Liver (tissue), 9 donors: ENCODE results near the gene PRIMPOL. TPM values are rescaled to one million over a fixed set of nuclear protein-coding genes. Genes with fewer than 3 reads are reported as not detected.

Source experiments
- DNase-seq: peaks from one replicate; pipeline ENCODE4 v3.0.0-alpha.2; 2017; ENCODE audit warnings: low spot score
- H3K27ac ChIP-seq, 2 donors: one replicate each; pipeline ENCODE4 v1.7.0; 2013; ENCODE audit warnings: inconsistent platforms in 2 of 2, low read length in 2 of 2, control low read depth in 1 of 2, low read depth in 1 of 2, mild to moderate bottlenecking in 1 of 2
- H3K27me3 ChIP-seq, 4 donors: one replicate each; pipeline versions ENCODE4 v1.6.1 to v1.7.0; 2013; ENCODE audit warnings: low read length in 3 of 4, inconsistent platforms in 1 of 4, mild to moderate bottlenecking in 1 of 4, moderate library complexity in 1 of 4; ENCODE audit not compliant: control insufficient read depth in 4 of 4, insufficient read depth in 4 of 4
- H3K36me3 ChIP-seq, 4 donors: one replicate each; pipeline versions ENCODE4 v1.6.1 to v1.7.0; 2013; ENCODE audit warnings: low read length in 3 of 4, mild to moderate bottlenecking in 3 of 4, low read depth in 1 of 4, moderate library complexity in 1 of 4; ENCODE audit not compliant: control insufficient read depth in 4 of 4, insufficient read depth in 3 of 4
- H3K4me1 ChIP-seq, 4 donors: one replicate each; pipeline versions ENCODE4 v1.6.1 to v1.7.0; 2013; ENCODE audit warnings: low read length in 3 of 4, mild to moderate bottlenecking in 3 of 4, moderate library complexity in 1 of 4; ENCODE audit not compliant: control insufficient read depth in 4 of 4, insufficient read depth in 4 of 4
- H3K4me3 ChIP-seq, 3 donors: one replicate each; pipeline versions ENCODE4 v1.6.1 to v1.7.0; 2013; ENCODE audit warnings: low read length in 3 of 3, control low read depth in 1 of 3, low read depth in 1 of 3, mild to moderate bottlenecking in 1 of 3
- H3K9ac ChIP-seq, 2 donors: one replicate each; pipeline ENCODE4 v1.7.0; 2013; ENCODE audit warnings: low read length in 2 of 2, mild to moderate bottlenecking in 2 of 2, moderate library complexity in 2 of 2, control low read depth in 1 of 2, low read depth in 1 of 2
- H3K9me3 ChIP-seq, 4 donors: one replicate each; pipeline versions ENCODE4 v1.6.1 to v1.7.0; 2013; ENCODE audit warnings: low read length in 3 of 4; ENCODE audit not compliant: control insufficient read depth in 4 of 4
- EGR1 ChIP-seq, 2 donors: IDR thresholded peaks; 2 replicates each; pipeline ENCODE4 v1.6.1; 2016 to 2018; ENCODE audit warnings: antibody characterized with exemption in 2 of 2, low read depth in 2 of 2
- FOXA1 ChIP-seq: IDR thresholded peaks from 2 replicates; pipeline ENCODE4 v1.6.1; 2016; ENCODE audit warnings: antibody characterized with exemption
- FOXA2 ChIP-seq: IDR thresholded peaks from 2 replicates; pipeline ENCODE4 v1.6.1; 2016; ENCODE audit warnings: antibody characterized with exemption
- GABPA ChIP-seq, 2 donors: IDR thresholded peaks in 1 of 2; conservative IDR thresholded peaks in 1 of 2; 2 replicates each; pipeline ENCODE4 v1.6.1; 2016; ENCODE audit warnings: antibody characterized with exemption in 2 of 2, mild to moderate bottlenecking in 1 of 2, moderate library complexity in 1 of 2
- HNF4A ChIP-seq, 2 donors: conservative IDR thresholded peaks; 2 replicates each; pipeline ENCODE4 v1.6.1; 2016; ENCODE audit warnings: antibody characterized with exemption in 2 of 2, mild to moderate bottlenecking in 2 of 2
- HNF4G ChIP-seq: IDR thresholded peaks from 2 replicates; pipeline ENCODE4 v1.6.1; 2016; ENCODE audit warnings: antibody characterized with exemption
- JUND ChIP-seq, 2 donors: IDR thresholded peaks; 2 replicates each; pipeline ENCODE4 v1.6.1; 2016; ENCODE audit warnings: antibody characterized with exemption in 2 of 2
- NR2F2 ChIP-seq: IDR thresholded peaks from 2 replicates; pipeline ENCODE4 v1.6.1; 2016; ENCODE audit warnings: antibody characterized with exemption
- RAD21 ChIP-seq, 2 donors: IDR thresholded peaks; 2 replicates each; pipeline ENCODE4 v1.6.1; 2016; ENCODE audit warnings: antibody characterized with exemption in 2 of 2, mild to moderate bottlenecking in 2 of 2
- RXRA ChIP-seq, 2 donors: IDR thresholded peaks; 2 replicates each; pipeline ENCODE4 v1.6.1; 2017 to 2018; ENCODE audit warnings: antibody characterized with exemption in 2 of 2, mild to moderate bottlenecking in 1 of 2
- SP1 ChIP-seq: IDR thresholded peaks from 2 replicates; pipeline ENCODE4 v1.6.1; 2018; ENCODE audit warnings: antibody characterized with exemption, mild to moderate bottlenecking
- TAF1 ChIP-seq: conservative IDR thresholded peaks from 2 replicates; pipeline ENCODE4 v1.6.1; 2016; ENCODE audit warnings: antibody characterized with exemption, mild to moderate bottlenecking
- YY1 ChIP-seq: IDR thresholded peaks from 2 replicates; pipeline ENCODE4 v1.6.1; 2016; ENCODE audit warnings: antibody characterized with exemption, mild to moderate bottlenecking
- WGBS: extraction: QIAGEN DNeasy Blood & Tissue Kit; methylation state at CpG from one replicate; pipeline ENCODE4 v1.1.7; 2013; 5-methylcytosine and 5-hydroxymethylcytosine counted together
- polyA plus RNA-seq, 2 donors: library from polyadenylated mRNA; stranded (reverse) in 1 of 2; unstranded in 1 of 2; fragments of 200-250 nt in 1 of 2; fragments of >200 nt in 1 of 2; fragmentation: Nextera tagmentation in 1 of 2; extraction: Ambion mirVana in 1 of 2; gene quantifications; one replicate each; pipeline versions ENCODE4 v1.2.1 to v1.2.3, GENCODE V29; 2013 to 2015
- total RNA-seq, 2 donors: library from RNA; depleted of rRNA; stranded (reverse); fragments of >200 nt; gene quantifications; one replicate each; pipeline ENCODE4 v1.2.3, GENCODE V29; 2014
- TF ChIP-seq, protein P1 (sequence below): IDR thresholded peaks from 2 replicates; pipeline ENCODE4 v1.6.1; 2016; ENCODE audit warnings: antibody characterized with exemption, mild to moderate bottlenecking
- TF ChIP-seq, protein P2 (sequence below): IDR thresholded peaks from 2 replicates; pipeline ENCODE4 v1.6.1; 2016; ENCODE audit warnings: antibody characterized with exemption
- TF ChIP-seq, protein P3 (sequence below): IDR thresholded peaks from 2 replicates; pipeline ENCODE4 v1.6.1; 2016; ENCODE audit warnings: antibody characterized with exemption
- TF ChIP-seq, protein P4 (sequence below): IDR thresholded peaks from 2 replicates; pipeline ENCODE4 v1.6.1; 2016; ENCODE audit warnings: antibody characterized with exemption
- TF ChIP-seq, protein P5 (sequence below): fragments of 150-350 bp; IDR thresholded peaks from 2 replicates; pipeline ENCODE4 v1.5.1; 2017; ENCODE audit warnings: improper control_type of control experiment, low read depth, low read length; ENCODE audit not compliant: missing input control
- donor health status: healthy.
- donor health status: healthy.
- donor health status: healthy.
- donor health status: healthy.
- donor health status: healthy.

PRIMPOL gene
- total and polyA plus RNA-seq, 4 donors = 2.2 to 7.3 (median 5.5) TPM

DNA sequence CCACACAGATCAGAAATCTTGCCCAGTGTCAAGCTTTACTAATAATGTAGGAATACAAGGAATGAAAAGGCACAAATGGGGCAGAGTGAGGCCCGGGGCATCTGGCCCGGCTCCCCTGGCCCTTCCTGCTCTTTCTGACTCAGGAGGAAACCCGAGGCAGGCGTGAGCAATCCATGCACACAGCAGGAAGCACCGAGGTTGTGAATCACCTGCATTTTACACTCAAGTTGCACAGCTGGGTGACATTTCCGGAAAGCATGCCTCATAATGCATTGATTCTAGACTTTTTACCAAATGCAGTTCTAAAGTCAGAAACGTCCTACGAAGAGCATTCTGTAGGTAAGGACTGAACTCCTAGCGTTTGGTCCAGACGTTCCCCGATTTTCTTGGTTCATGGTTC, 38.9 kb downstream of the PRIMPOL start:
- H3K36me3 ChIP-seq = peaks cover 0 to 2% (median 0%) of the 10 kb centered on the region in 4 donors
- H3K4me3 ChIP-seq = no peak overlapping the region
- H3K4me1 ChIP-seq = no peaks in the 10 kb centered on the region
- TF ChIP-seq RAD21 (IDR thresholded peaks at IDR 0.05) (no peak), YY1 (no peak), FOXA2 (no peak), HNF4G (no peak), NR2F2 (no peak), FOXA1 (no peak), JUND (IDR thresholded peaks at IDR 0.05) (no peak), TAF1 (no peak), SP1 (no peak), GABPA (IDR thresholded peaks at IDR 0.05 in 1 of 2, conservative IDR thresholded peaks at IDR 0.05 in 1 of 2) (no peak), RXRA (IDR thresholded peaks at IDR 0.05) (no peak), EGR1 (IDR thresholded peaks at IDR 0.05; ENCODE audit: low read depth in 2 of 2) (no peak), HNF4A (conservative IDR thresholded peaks at IDR 0.05) (no peak)
- TF ChIP-seq, protein P1, sequence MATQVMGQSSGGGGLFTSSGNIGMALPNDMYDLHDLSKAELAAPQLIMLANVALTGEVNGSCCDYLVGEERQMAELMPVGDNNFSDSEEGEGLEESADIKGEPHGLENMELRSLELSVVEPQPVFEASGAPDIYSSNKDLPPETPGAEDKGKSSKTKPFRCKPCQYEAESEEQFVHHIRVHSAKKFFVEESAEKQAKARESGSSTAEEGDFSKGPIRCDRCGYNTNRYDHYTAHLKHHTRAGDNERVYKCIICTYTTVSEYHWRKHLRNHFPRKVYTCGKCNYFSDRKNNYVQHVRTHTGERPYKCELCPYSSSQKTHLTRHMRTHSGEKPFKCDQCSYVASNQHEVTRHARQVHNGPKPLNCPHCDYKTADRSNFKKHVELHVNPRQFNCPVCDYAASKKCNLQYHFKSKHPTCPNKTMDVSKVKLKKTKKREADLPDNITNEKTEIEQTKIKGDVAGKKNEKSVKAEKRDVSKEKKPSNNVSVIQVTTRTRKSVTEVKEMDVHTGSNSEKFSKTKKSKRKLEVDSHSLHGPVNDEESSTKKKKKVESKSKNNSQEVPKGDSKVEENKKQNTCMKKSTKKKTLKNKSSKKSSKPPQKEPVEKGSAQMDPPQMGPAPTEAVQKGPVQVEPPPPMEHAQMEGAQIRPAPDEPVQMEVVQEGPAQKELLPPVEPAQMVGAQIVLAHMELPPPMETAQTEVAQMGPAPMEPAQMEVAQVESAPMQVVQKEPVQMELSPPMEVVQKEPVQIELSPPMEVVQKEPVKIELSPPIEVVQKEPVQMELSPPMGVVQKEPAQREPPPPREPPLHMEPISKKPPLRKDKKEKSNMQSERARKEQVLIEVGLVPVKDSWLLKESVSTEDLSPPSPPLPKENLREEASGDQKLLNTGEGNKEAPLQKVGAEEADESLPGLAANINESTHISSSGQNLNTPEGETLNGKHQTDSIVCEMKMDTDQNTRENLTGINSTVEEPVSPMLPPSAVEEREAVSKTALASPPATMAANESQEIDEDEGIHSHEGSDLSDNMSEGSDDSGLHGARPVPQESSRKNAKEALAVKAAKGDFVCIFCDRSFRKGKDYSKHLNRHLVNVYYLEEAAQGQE = no peak
- TF ChIP-seq, protein P2, sequence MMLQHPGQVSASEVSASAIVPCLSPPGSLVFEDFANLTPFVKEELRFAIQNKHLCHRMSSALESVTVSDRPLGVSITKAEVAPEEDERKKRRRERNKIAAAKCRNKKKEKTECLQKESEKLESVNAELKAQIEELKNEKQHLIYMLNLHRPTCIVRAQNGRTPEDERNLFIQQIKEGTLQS = no peak
- TF ChIP-seq, protein P3, sequence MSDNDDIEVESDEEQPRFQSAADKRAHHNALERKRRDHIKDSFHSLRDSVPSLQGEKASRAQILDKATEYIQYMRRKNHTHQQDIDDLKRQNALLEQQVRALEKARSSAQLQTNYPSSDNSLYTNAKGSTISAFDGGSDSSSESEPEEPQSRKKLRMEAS = no peak
- no peaks in the 10 kb centered on the region for H3K9me3 ChIP-seq
- no peak overlapping the region for H3K27ac ChIP-seq
- DNase-seq = no peak
- no peak overlapping the region for H3K9ac ChIP-seq
- WGBS = 81% methylated on average over 11 of the region's 11 CpGs
- H3K27me3 ChIP-seq = no peaks in the 10 kb centered on the region

DNA sequence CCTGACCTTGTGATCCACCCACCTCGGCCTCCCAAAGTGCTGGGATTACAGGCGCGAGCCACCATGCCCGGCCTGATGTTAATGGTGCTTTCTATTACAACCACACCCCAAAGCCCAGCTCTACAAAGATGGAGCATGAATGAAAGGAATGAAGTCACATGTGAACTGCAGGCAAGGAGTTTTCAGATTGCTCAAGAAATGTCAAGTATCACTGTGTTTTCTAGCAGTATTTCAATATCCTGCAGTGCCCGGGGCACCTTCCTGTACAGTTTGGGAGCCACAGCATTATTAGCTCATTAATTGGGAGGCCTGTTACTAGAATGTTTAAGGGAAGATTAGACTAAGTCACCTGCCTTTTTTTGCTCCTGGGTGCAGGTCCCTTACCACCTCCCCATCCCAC, 40.1 kb downstream of the PRIMPOL start:
- H3K4me3 ChIP-seq = no peak overlapping the region
- TF ChIP-seq RXRA (IDR thresholded peaks at IDR 0.05) (no peak), YY1 (no peak), EGR1 (IDR thresholded peaks at IDR 0.05; ENCODE audit: low read depth in 2 of 2) (no peak), SP1 (no peak), HNF4G (no peak), FOXA2 (no peak), RAD21 (IDR thresholded peaks at IDR 0.05) (no peak), TAF1 (no peak)
- TF ChIP-seq, protein P4, sequence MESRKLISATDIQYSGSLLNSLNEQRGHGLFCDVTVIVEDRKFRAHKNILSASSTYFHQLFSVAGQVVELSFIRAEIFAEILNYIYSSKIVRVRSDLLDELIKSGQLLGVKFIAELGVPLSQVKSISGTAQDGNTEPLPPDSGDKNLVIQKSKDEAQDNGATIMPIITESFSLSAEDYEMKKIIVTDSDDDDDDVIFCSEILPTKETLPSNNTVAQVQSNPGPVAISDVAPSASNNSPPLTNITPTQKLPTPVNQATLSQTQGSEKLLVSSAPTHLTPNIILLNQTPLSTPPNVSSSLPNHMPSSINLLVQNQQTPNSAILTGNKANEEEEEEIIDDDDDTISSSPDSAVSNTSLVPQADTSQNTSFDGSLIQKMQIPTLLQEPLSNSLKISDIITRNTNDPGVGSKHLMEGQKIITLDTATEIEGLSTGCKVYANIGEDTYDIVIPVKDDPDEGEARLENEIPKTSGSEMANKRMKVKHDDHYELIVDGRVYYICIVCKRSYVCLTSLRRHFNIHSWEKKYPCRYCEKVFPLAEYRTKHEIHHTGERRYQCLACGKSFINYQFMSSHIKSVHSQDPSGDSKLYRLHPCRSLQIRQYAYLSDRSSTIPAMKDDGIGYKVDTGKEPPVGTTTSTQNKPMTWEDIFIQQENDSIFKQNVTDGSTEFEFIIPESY = no peak
- TF ChIP-seq, protein P5, sequence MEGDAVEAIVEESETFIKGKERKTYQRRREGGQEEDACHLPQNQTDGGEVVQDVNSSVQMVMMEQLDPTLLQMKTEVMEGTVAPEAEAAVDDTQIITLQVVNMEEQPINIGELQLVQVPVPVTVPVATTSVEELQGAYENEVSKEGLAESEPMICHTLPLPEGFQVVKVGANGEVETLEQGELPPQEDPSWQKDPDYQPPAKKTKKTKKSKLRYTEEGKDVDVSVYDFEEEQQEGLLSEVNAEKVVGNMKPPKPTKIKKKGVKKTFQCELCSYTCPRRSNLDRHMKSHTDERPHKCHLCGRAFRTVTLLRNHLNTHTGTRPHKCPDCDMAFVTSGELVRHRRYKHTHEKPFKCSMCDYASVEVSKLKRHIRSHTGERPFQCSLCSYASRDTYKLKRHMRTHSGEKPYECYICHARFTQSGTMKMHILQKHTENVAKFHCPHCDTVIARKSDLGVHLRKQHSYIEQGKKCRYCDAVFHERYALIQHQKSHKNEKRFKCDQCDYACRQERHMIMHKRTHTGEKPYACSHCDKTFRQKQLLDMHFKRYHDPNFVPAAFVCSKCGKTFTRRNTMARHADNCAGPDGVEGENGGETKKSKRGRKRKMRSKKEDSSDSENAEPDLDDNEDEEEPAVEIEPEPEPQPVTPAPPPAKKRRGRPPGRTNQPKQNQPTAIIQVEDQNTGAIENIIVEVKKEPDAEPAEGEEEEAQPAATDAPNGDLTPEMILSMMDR = no peak
- TF ChIP-seq, protein P3 = no peak
- no peaks in the 10 kb centered on the region for H3K9me3 ChIP-seq
- no peaks in the 10 kb centered on the region for H3K4me1 ChIP-seq
- no peaks in the 10 kb centered on the region for H3K27me3 ChIP-seq
- 77% methylated on average over 5 of the region's 5 CpGs for WGBS
- H3K9ac ChIP-seq = no peak overlapping the region
- peaks cover 0 to 2% (median 0%) of the 10 kb centered on the region in 4 donors for H3K36me3 ChIP-seq
- H3K27ac ChIP-seq = no peak overlapping the region
- DNase-seq = no peak
